Epithelial cell of esophagus (primary cell): ENCODE data around the gene DAPK2.

Experiments used
- DNase-seq: peaks from one replicate; pipeline ENCODE4 v3.0.0; 2010; ENCODE audit warnings: low read depth
- H3K4me3 ChIP-seq: 2 replicates; pipeline ENCODE4 v1.5.1; 2011; ENCODE audit warnings: mild to moderate bottlenecking, low read length, control low read depth
- TF ChIP-seq, protein P1 (sequence below): IDR thresholded peaks from 2 replicates; pipeline ENCODE4 v1.5.1; 2011; ENCODE audit warnings: low read depth, mild to moderate bottlenecking, low read length, control low read depth, inconsistent platforms; ENCODE audit not compliant: insufficient read depth; ENCODE audit errors: missing control alignments

The DAPK2 gene

DNA sequence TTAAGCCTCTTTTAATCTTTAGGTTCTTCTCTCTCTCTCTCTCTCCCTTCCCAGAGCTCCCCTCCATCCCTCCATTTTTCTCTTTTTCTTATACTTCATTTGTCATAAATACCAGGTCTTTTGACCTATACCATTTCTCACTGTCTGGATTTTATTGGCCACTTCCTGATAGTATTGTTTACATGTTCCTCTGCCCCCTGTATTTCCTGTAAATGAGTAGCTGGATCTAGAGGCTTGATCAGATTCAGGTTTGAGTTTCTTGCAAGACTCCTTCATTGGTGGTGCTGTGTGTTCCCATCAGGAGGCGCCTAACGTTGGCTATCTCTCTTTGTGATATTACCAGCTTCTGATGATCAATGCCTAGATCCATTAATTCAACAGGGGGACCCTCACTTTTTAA, 42.2 kb downstream of the DAPK2 start:
- H3K4me3 ChIP-seq = no peak overlapping the region
- no peak for DNase-seq
- TF ChIP-seq, protein P1, sequence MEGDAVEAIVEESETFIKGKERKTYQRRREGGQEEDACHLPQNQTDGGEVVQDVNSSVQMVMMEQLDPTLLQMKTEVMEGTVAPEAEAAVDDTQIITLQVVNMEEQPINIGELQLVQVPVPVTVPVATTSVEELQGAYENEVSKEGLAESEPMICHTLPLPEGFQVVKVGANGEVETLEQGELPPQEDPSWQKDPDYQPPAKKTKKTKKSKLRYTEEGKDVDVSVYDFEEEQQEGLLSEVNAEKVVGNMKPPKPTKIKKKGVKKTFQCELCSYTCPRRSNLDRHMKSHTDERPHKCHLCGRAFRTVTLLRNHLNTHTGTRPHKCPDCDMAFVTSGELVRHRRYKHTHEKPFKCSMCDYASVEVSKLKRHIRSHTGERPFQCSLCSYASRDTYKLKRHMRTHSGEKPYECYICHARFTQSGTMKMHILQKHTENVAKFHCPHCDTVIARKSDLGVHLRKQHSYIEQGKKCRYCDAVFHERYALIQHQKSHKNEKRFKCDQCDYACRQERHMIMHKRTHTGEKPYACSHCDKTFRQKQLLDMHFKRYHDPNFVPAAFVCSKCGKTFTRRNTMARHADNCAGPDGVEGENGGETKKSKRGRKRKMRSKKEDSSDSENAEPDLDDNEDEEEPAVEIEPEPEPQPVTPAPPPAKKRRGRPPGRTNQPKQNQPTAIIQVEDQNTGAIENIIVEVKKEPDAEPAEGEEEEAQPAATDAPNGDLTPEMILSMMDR = no peak

DNA sequence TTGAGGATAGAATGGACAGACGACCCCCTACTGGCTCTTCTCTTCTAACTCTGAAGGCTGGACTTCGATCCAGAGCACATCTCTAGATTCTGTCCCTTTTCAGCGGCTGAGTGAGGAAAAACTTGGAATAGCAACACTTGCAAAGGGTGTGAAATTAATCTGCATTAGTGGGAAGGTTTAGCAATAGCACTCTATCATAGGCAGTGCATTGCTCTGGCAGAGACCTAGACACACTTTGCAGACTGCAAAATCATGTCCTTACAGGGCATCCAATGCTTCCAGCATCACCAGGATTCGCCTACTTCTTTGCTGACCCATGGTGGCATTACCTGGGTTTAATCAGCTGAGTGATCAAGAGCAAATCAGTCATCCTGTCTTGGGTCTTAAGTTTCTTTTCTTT, 43.1 kb downstream of the DAPK2 start:
- H3K4me3 ChIP-seq = no peak overlapping the region
- TF ChIP-seq, protein P1 = no peak
- DNase-seq = no peak

DNA sequence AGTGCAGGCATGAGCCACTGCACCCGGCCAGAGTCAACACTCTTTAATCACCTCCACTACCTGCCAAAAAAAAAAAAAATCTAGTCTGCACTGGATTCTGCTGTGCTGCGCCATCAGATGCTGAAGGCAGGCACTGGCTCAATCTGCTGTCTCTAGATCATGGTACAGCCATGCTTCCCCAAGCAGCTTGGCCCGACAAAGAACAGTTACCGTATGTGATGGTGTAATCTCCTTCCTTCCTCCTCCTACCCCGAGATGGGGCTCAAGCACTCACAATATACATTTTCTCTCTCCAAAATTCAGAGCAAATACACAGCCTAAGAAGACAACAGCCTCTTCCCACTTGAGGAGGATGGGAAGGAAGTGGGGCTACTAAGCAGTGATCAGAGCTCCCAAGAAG, 45.1 kb downstream of the DAPK2 start:
- no peak overlapping the region for H3K4me3 ChIP-seq
- DNase-seq = no peak
- TF ChIP-seq, protein P1 = no peak

DNA sequence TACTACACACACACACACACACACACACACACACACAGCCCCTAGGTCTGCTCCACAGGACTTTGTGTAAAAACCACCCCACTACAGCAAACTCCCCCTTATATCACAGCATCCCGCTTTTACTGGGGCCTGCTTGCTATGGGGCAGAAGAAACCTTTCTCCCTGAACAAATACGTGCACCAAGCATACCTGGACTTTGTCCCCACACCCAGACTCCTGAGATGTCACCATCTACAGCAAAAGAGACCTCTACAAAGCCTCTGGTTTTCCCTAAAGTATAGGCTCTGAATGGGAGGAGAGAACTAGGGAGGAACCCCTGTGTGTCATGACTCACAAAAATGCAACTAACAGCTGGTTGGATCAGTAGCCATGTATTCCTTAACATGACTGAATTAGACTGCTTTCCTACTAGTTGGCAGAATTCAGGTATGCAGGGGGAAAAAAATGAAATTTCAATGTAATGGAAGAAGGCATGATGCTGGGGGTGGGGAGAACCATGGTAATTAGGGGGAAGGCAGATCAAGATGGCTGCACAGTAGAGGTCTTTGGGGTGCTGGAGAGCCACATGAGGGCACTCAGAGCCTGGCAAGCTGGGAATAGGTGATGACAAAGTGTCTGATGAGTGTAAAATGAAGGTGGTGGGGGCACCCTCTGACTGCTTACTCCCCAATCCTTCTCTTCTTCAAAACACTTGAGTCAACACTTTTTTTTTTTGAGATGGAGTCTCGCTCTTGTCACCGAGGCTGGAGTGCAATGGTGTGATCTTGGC, 45.9 kb downstream of the DAPK2 start:
- TF ChIP-seq, protein P1 = no peak
- peak; percentile 58 for DNase-seq
- no peak overlapping the region for H3K4me3 ChIP-seq

DNA sequence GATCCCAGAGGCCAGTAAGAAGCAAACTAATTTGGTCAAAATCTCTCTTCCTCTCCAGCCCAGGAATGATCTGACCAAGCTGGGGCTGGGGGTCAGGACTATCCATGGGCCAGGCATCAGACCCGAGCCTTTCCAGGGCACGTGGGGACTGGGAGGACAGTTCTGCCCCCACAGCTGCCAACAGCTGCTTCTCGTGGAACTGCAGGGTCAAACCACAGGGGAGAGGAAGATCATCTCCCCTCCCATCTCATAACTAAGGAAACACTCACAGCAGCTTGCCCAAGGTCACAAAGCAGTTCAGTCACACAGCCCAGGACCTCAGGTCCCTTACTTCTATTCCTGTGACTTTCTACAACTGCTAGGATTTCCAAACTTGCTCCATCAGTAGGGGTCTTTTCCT, 47.1 kb downstream of the DAPK2 start:
- no peak for DNase-seq
- no peak overlapping the region for H3K4me3 ChIP-seq
- TF ChIP-seq, protein P1 = no peak

DNA sequence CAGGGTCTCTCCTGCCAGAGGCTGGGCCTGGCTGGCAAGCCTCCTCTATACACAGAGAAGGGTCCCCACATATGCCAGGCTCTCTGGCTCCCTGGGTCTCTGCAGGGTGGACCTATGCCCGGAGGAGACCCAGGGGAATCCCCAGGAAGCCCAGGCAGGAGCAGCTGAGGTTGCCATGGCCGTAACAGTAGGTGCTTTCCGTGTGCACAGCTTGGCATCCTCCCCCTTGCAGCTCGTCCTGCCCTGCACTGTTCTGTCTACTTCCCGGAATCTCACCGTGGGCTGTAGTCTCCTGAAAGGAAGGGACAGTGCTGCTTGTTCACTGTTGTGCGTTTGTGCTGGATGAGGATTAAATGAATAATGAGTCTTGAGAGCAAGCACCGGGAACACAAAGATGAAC, 47.8 kb downstream of the DAPK2 start:
- H3K4me3 ChIP-seq = no peak overlapping the region
- no peak for DNase-seq
- TF ChIP-seq, protein P1 = no peak
